Glutamatergic neuron (in vitro differentiated cells): Measurements from ENCODE around the gene SPATA3. TPM values are rescaled to one million over a fixed set of nuclear protein-coding genes. Genes with fewer than 3 reads are reported as not detected.

ENCODE experiments used
- DNase-seq: peaks from one replicate; pipeline ENCODE4 v3.0.0; 2022
- H3K27ac Mint-ChIP-seq: one replicate; pipeline ENCODE4 v1.8.0; 2020; ENCODE audit warnings: mild to moderate bottlenecking, mixed read lengths, inconsistent platforms; ENCODE audit not compliant: unreplicated experiment
- H3K27me3 Mint-ChIP-seq: one replicate; pipeline ENCODE4 v1.8.0; 2020; ENCODE audit warnings: mild to moderate bottlenecking, moderate library complexity, mixed read lengths, inconsistent platforms; ENCODE audit not compliant: unreplicated experiment
- H3K36me3 Mint-ChIP-seq: one replicate; pipeline ENCODE4 v1.8.0; 2020; ENCODE audit warnings: mild to moderate bottlenecking, mixed read lengths, inconsistent platforms; ENCODE audit not compliant: unreplicated experiment
- H3K4me1 Mint-ChIP-seq: one replicate; pipeline ENCODE4 v1.8.0; 2020; ENCODE audit warnings: mild to moderate bottlenecking, low read depth, mixed read lengths, inconsistent platforms; ENCODE audit not compliant: unreplicated experiment
- H3K4me3 Mint-ChIP-seq: one replicate; pipeline ENCODE4 v1.8.0; 2020; ENCODE audit warnings: mild to moderate bottlenecking, mixed read lengths, inconsistent platforms; ENCODE audit not compliant: unreplicated experiment
- H3K9me3 Mint-ChIP-seq: one replicate; pipeline ENCODE4 v1.8.0; 2020; ENCODE audit warnings: mild to moderate bottlenecking, moderate library complexity, mixed read lengths, inconsistent platforms; ENCODE audit not compliant: unreplicated experiment
- CTCF ChIP-seq: fragments of 200-600 bp; sonication (generic); IDR thresholded peaks from one replicate; pipeline ENCODE4 v1.5.0; 2021; ENCODE audit not compliant: partially characterized antibody, unreplicated experiment
- total RNA-seq: library from RNA; stranded (reverse); fragmentation: NEBNext Ultra II Directional; extraction: Animal tissue kit (Norgen Biotek cat#: 25700); gene quantifications from one replicate; pipeline ENCODE4 v1.2.1, GENCODE V29; 2021; ENCODE audit not compliant: unreplicated experiment

SPATA3 gene
- total RNA-seq, 1 donor from 2014 or later, result not detected

DNA sequence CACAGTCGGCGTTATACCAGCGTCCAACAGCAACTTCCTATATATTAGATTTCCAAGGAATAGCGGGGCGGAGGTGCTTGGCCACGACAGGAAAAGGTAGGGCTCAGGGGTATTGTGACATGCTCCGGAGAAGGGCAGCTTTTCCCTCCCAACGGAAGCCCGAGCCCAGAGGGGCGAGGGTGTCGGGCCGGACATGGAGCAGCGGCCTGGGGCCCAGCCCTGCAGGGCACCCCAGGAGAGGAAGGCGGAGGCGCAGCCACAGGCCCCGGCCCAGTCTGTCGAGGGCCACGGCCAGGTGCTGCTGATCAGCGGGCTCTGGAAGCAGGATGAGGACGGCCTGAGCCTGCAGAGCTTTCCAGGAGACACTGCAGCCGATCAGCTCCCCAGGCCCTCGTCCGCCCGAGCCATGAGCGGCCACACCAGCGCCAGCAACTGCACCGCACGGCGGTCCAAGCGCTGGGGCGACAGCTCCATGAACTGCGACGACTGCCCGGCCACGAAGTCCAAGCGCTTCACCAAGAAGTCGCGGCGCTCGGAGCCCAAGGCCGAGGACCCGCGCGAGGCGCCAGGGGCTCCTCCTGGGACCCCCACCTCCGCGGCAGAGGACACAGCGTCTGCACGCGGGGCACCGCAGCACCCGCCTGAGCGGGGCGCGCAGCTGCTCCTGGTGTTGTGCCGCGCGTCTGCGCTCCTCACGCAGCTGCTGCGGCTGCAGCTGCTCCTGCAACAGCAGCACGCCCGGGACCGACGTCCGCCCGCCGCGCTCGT, 5.6 kb upstream of the SPATA3 start:
- DNase-seq, result no peak
- Mint-ChIP-seq H3K36me3 (no peaks in the 10 kb centered on the region), H3K27ac (no peak overlapping the region), H3K9me3 (peaks cover 4% of the 10 kb centered on the region), H3K27me3 (peaks cover 2% of the 10 kb centered on the region), H3K4me3 (no peak overlapping the region), H3K4me1 (no peaks in the 10 kb centered on the region)
- TF ChIP-seq CTCF, result no peak

GRCh38 chr2:230990899-230991150, 5.1 kb upstream of the SPATA3 start:
- no peaks in the 10 kb centered on the region for H3K36me3 Mint-ChIP-seq
- H3K4me3 Mint-ChIP-seq, result no peak overlapping the region
- peaks cover 4% of the 10 kb centered on the region for H3K9me3 Mint-ChIP-seq
- no peak for DNase-seq
- H3K27ac Mint-ChIP-seq, result no peak overlapping the region
- TF ChIP-seq CTCF, result no peak
- H3K4me1 Mint-ChIP-seq, result no peaks in the 10 kb centered on the region
- peaks cover 2% of the 10 kb centered on the region for H3K27me3 Mint-ChIP-seq

DNA sequence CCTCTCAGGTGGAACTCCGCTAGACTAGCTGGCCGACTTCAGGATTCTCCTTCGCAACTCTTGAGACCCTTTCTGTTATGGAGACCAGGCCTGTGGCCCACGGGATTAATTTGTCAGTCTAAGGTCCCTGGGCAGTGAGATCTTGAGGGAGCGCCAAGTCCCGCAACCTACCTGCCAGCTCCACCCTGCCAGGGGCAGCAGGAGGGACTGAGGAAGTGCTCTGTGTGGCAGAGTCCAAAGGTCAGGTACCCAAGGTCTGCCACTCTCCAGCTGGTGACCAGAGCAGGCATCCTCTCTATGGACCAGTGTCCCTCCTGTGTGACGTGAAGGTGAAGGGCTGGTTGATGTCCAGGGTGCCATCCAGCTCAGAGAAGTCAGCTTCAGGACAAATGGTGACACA, 4.3 kb upstream of the SPATA3 start:
- Mint-ChIP-seq H3K4me1 (no peaks in the 10 kb centered on the region), H3K27ac (no peak overlapping the region), H3K36me3 (no peaks in the 10 kb centered on the region), H3K9me3 (peaks cover 4% of the 10 kb centered on the region), H3K4me3 (no peak overlapping the region), H3K27me3 (peaks cover 2% of the 10 kb centered on the region)
- no peak for DNase-seq
- no peak for TF ChIP-seq CTCF

GRCh38 chr2:230996661-230997060, 740 bp downstream of the SPATA3 start:
- DNase-seq, result no peak
- Mint-ChIP-seq H3K36me3 (peaks cover 5% of the 10 kb centered on the region), H3K4me1 (peaks cover 2% of the 10 kb centered on the region), H3K9me3 (peaks cover 4% of the 10 kb centered on the region), H3K27ac (no peak overlapping the region), H3K27me3 (peaks cover 7% of the 10 kb centered on the region), H3K4me3 (no peak overlapping the region)
- TF ChIP-seq CTCF, result no peak

DNA sequence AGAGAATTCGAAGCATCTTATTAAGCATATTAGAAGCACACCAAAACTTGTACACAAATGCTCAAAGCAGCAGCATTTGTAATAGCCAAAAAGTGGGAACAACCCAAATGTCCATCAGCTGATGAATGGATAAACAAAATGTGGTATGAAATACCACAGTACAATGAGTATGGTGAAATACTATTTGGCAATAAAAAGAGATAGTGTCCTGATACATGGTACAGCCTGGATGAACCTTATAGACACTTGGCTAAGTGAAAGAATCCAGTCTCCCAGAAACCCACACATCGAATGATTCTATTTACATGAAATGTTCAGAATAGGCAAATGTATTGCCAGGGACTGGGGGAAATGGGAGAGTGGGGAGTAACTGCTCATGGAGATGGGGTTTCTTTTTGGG, 3.0 kb downstream of the SPATA3 start:
- Mint-ChIP-seq H3K4me1 (peaks cover 2% of the 10 kb centered on the region), H3K9me3 (no peaks in the 10 kb centered on the region), H3K27ac (no peak overlapping the region), H3K27me3 (peaks cover 5% of the 10 kb centered on the region), H3K36me3 (peaks cover 5% of the 10 kb centered on the region), H3K4me3 (no peak overlapping the region)
- no peak for DNase-seq
- TF ChIP-seq CTCF, result no peak
